MM.1S (cell line): Measurements from ENCODE around the gene EPB41L2.

Experiments
- DNase-seq: peaks from one replicate; pipeline ENCODE4 v3.0.0-alpha.2; 2015
- H2AFZ ChIP-seq: fragments of 300-600 bp; sonication (generic); 2 replicates; pipeline ENCODE4 v1.6.0; 2016; ENCODE audit warnings: antibody characterized with exemption, low read length
- H3F3A ChIP-seq: fragments of 300-600 bp; sonication (generic); 2 replicates; pipeline ENCODE4 v1.6.1; 2016; ENCODE audit warnings: mild to moderate bottlenecking, antibody characterized with exemption, low read length, moderate library complexity, mixed read lengths; ENCODE audit not compliant: insufficient read depth
- H3K27ac ChIP-seq: fragments of 300-600 bp; sonication (generic); 2 replicates; pipeline ENCODE4 v1.5.1; 2016; ENCODE audit warnings: mild to moderate bottlenecking, low read length
- H3K27me3 ChIP-seq: fragments of 300-600 bp; sonication (generic); replicated peaks from 2 replicates; pipeline ENCODE4 v1.6.0; 2016; ENCODE audit warnings: low read length; ENCODE audit not compliant: insufficient read depth
- H3K36me3 ChIP-seq: fragments of 300-600 bp; sonication (generic); replicated peaks from 2 replicates; pipeline ENCODE4 v1.6.1; 2016; ENCODE audit warnings: mild to moderate bottlenecking, low read length, mixed read lengths; ENCODE audit not compliant: insufficient read depth
- H3K4me1 ChIP-seq: fragments of 300-600 bp; sonication (generic); 2 replicates; pipeline ENCODE4 v1.6.1; 2016; ENCODE audit warnings: low read length, mixed read lengths
- H3K4me2 ChIP-seq: fragments of 300-600 bp; sonication (generic); 2 replicates; pipeline ENCODE4 v1.6.0; 2016; ENCODE audit warnings: low read depth, low read length
- H3K4me3 ChIP-seq: fragments of 300-600 bp; sonication (generic); 2 replicates; pipeline ENCODE4 v1.5.1; 2016; ENCODE audit warnings: low read length, mixed read lengths
- H3K79me2 ChIP-seq: fragments of 300-600 bp; sonication (generic); 2 replicates; pipeline ENCODE4 v1.6.1; 2016; ENCODE audit warnings: mixed run types, low read length, mixed read lengths
- H3K9ac ChIP-seq: fragments of 300-600 bp; sonication (generic); 2 replicates; pipeline ENCODE4 v1.6.1; 2016; ENCODE audit warnings: low read length, mixed read lengths
- H3K9me2 ChIP-seq: fragments of 300-600 bp; sonication (generic); replicated peaks from 2 replicates; pipeline ENCODE4 v1.6.1; 2016; ENCODE audit warnings: mild to moderate bottlenecking, low read length, mixed read lengths; ENCODE audit not compliant: insufficient read depth
- H3K9me3 ChIP-seq: fragments of 300-600 bp; sonication (generic); replicated peaks from 2 replicates; pipeline ENCODE4 v1.6.1; 2016; ENCODE audit warnings: mild to moderate bottlenecking, low read length, mixed read lengths; ENCODE audit not compliant: insufficient read depth
- H4K20me1 ChIP-seq: fragments of 300-600 bp; sonication (generic); 2 replicates; pipeline ENCODE4 v1.6.1; 2016; ENCODE audit warnings: mild to moderate bottlenecking, low read length, moderate library complexity, mixed read lengths; ENCODE audit not compliant: insufficient read depth
- EZH2 ChIP-seq: fragments of 300-600 bp; sonication (generic); optimal IDR thresholded peaks from 2 replicates; pipeline ENCODE3; 2017; ENCODE audit warnings: low read depth, mild to moderate bottlenecking, antibody characterized with exemption, low read length, mixed read lengths
- EZH2phosphoT487 ChIP-seq: fragments of 300-600 bp; sonication (generic); IDR thresholded peaks from 2 replicates; pipeline ENCODE4 v1.6.1; 2018; ENCODE audit warnings: antibody characterized with exemption, low read length
- TF ChIP-seq, protein P1 (sequence below): fragments of 300-600 bp; sonication (generic); IDR thresholded peaks from 2 replicates; pipeline ENCODE4 v1.5.1; 2016; ENCODE audit warnings: antibody characterized with exemption, low read length, mixed read lengths

Gene EPB41L2

DNA sequence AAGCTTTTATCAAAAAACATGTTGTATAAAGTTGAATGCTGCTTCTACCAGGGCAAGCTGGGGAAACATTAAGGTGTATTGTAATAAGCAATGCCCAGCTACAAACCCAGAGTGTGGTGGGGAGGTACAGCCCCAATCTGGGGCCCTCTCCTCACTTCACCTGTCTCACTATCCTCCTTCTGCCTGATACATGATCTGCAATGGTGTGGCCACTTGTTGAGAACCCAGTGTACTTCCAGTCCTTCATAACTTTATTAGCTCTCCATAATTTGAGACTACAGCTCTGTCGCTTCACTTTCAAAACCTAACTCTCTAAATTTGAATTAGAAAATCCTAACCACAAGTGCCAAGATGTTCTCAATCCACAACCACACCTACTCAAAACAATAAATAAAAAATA is 84.9 kb downstream of the EPB41L2 start:
- no peak for DNase-seq
- H2AFZ ChIP-seq = no peak overlapping the region
- no peaks in the 10 kb centered on the region for H3K9me2 ChIP-seq
- no peaks in the 10 kb centered on the region for H3K79me2 ChIP-seq
- H3K4me2 ChIP-seq = no peak overlapping the region
- H3K9ac ChIP-seq = no peak overlapping the region
- no peaks in the 10 kb centered on the region for H3K36me3 ChIP-seq
- no peaks in the 10 kb centered on the region for H3K4me1 ChIP-seq
- H3F3A ChIP-seq = no peaks in the 10 kb centered on the region
- no peaks in the 10 kb centered on the region for H4K20me1 ChIP-seq
- H3K27me3 ChIP-seq = no peaks in the 10 kb centered on the region
- H3K27ac ChIP-seq = no peak overlapping the region
- no peak overlapping the region for H3K4me3 ChIP-seq
- H3K9me3 ChIP-seq = no peaks in the 10 kb centered on the region
- TF ChIP-seq, protein P1, sequence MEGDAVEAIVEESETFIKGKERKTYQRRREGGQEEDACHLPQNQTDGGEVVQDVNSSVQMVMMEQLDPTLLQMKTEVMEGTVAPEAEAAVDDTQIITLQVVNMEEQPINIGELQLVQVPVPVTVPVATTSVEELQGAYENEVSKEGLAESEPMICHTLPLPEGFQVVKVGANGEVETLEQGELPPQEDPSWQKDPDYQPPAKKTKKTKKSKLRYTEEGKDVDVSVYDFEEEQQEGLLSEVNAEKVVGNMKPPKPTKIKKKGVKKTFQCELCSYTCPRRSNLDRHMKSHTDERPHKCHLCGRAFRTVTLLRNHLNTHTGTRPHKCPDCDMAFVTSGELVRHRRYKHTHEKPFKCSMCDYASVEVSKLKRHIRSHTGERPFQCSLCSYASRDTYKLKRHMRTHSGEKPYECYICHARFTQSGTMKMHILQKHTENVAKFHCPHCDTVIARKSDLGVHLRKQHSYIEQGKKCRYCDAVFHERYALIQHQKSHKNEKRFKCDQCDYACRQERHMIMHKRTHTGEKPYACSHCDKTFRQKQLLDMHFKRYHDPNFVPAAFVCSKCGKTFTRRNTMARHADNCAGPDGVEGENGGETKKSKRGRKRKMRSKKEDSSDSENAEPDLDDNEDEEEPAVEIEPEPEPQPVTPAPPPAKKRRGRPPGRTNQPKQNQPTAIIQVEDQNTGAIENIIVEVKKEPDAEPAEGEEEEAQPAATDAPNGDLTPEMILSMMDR = no peak
- TF ChIP-seq EZH2phosphoT487 = no peak
- no peak for TF ChIP-seq EZH2

DNA sequence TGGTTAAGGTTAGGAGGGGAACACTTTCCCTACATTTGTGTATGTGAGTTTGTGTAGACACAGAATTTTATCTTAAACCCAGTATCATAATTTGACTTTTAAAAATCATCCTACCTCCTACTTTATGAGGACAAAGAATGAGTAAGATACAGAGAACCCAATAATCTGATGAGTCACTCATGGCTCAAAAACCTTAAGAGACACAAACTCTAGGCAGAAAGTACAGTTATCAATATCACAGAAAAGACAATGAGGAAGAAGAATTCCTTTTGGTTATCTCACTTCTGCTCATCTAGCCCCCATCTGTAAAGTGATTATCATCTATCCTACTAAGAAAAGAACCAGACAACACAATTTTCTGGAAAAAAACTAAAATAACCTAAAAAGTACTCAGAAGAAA is 87.7 kb downstream of the EPB41L2 start:
- Histone ChIP-seq H3K79me2 (no peaks in the 10 kb centered on the region), H3K4me1 (no peaks in the 10 kb centered on the region), H3K9me3 (no peaks in the 10 kb centered on the region), H3K27me3 (no peaks in the 10 kb centered on the region), H4K20me1 (no peaks in the 10 kb centered on the region), H3K9me2 (no peaks in the 10 kb centered on the region), H3K4me2 (no peak overlapping the region), H3K36me3 (no peaks in the 10 kb centered on the region), H3K27ac (no peak overlapping the region), H3K4me3 (no peak overlapping the region), H3K9ac (no peak overlapping the region), H3F3A (no peaks in the 10 kb centered on the region), H2AFZ (no peak overlapping the region)
- TF ChIP-seq, protein P1 = no peak
- TF ChIP-seq EZH2 (no peak), EZH2phosphoT487 (no peak)
- no peak for DNase-seq

DNA sequence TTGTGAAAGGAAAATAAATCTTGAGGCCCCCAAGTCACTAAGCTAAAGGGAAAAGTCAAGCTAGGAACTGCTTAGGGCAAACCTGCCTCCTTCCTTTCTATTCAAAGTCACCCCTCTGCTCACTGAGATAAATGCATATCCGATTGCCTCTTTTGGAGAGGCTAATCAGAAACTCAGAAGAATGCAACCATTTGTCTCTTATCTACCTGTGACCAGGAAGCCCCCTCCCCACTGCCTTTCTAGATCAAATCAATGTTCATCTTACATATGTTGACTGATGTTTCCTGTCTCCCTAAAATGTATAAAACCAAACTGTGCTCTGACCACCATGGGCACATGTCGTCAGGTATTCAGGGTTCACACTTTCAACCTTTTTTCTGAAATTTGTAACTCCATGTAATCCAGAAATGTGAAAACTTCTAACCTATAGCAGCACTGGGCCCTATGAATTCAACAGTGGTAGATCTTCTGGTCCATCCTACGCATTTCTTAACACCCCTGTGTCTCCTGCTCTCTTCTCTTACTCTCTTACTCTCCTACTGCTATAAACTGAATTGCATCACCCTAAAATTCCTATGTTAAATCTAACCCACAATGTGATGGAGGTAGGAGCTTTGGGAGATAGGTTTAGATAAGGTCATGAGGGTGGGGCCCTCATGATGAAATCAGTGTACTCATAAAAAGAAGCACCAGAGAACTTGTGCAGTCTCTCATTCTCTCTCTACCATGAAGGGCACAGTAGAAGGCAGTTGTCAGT is 89.3 kb downstream of the EPB41L2 start:
- H3K36me3 ChIP-seq = no peaks in the 10 kb centered on the region
- no peaks in the 10 kb centered on the region for H3K9me2 ChIP-seq
- DNase-seq = no peak
- H3K79me2 ChIP-seq = no peaks in the 10 kb centered on the region
- H2AFZ ChIP-seq = no peak overlapping the region
- no peaks in the 10 kb centered on the region for H3K9me3 ChIP-seq
- H3K27me3 ChIP-seq = no peaks in the 10 kb centered on the region
- no peaks in the 10 kb centered on the region for H3F3A ChIP-seq
- H3K4me1 ChIP-seq = no peaks in the 10 kb centered on the region
- H3K4me2 ChIP-seq = no peak overlapping the region
- H4K20me1 ChIP-seq = no peaks in the 10 kb centered on the region; the same call in 1 of the 2 replicates
- TF ChIP-seq EZH2 (no peak), EZH2phosphoT487 (no peak)
- TF ChIP-seq, protein P1 = no peak
- no peak overlapping the region for H3K27ac ChIP-seq
- H3K9ac ChIP-seq = no peak overlapping the region
- H3K4me3 ChIP-seq = no peak overlapping the region
